Myocyte (in vitro differentiated cells): ENCODE results near the gene TNC. TPM values are rescaled to one million over a fixed set of nuclear protein-coding genes. Genes with fewer than 3 reads are reported as not detected.

ENCODE experiments used
- DNase-seq: peaks from one replicate; pipeline ENCODE4 v3.0.0-alpha.2; 2012; ENCODE audit warnings: low read depth
- total RNA-seq: library from RNA; depleted of rRNA; stranded (reverse); fragments of >200 nt; gene quantifications from 2 replicates; pipeline ENCODE4 v1.2.3, GENCODE V29; 2014

TNC gene
- total RNA-seq, 1 donor from 2014 or later, result 6.0 TPM

DNA sequence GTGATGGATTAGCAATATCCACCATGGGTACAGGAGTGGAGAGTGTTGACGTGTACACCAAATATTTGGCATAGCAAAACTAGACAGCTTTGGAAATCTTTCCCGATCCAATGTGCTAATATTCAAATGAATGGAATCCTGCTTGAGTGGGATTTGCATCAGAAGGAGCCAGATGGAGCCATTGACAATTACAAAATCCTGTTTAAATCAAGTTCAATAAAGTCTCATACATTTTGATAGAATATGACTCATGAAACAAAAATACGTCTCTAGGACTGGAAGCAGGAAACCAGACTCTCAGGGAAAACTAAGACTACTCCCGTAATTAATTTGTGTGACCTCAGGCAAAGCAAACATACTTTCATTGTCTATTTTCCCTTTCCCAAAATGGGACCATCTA, 13.0 kb downstream of the TNC start:
- no peak for DNase-seq

DNA sequence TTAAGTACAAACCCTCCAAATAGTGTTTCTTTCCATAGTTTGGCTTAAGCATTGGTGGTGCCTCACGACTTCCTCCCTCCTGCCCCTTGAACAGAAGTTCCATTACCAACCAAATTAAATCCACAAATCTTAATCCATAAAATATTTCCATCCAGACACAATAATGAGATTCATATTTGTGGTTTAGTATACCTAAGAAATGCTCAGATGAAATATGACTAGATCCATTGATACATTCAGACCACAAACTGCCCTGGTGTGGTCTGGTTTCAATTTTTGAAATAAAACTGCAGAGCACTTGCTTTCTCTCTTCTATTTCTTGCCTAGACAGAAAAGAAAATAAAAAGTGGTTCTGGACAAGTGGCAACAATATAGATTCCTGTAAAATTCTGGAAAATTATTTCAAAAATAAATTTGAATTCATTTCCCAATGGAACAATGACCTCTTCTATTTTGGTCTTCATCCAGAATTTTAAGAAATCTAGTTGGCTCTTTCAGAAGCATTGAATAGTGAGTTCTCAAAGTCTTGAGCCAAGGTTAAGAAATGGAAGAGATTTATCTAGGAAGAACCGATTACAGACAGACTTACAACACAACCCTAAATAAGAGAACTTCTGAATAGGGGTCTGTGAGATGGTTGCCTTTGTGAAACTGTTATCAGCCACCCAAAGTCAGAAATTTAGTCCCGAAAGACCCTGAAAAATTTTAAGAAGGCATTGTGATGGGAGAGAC, 14.0 kb downstream of the TNC start:
- DNase-seq, result no peak

DNA sequence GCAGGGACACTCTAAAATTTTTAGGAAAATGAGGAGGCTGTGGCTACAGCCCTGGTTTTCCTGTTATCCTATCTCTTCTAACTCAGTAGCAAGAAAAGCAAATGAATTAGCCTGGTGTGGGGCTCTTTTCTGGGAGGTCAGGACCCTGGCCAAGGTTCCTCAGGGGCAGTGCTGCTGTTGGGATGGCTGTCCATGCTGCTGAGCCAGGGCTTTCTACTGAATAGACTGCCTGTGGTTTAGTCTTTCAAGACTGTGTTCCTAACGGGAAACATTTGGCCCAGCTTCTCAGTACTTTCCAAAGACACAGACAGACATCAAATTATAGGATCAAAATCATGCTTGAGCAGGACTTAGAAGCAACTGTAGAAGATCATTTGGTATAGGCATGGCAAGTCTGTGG, 18.1 kb downstream of the TNC start:
- peak; percentile 41 for DNase-seq

DNA sequence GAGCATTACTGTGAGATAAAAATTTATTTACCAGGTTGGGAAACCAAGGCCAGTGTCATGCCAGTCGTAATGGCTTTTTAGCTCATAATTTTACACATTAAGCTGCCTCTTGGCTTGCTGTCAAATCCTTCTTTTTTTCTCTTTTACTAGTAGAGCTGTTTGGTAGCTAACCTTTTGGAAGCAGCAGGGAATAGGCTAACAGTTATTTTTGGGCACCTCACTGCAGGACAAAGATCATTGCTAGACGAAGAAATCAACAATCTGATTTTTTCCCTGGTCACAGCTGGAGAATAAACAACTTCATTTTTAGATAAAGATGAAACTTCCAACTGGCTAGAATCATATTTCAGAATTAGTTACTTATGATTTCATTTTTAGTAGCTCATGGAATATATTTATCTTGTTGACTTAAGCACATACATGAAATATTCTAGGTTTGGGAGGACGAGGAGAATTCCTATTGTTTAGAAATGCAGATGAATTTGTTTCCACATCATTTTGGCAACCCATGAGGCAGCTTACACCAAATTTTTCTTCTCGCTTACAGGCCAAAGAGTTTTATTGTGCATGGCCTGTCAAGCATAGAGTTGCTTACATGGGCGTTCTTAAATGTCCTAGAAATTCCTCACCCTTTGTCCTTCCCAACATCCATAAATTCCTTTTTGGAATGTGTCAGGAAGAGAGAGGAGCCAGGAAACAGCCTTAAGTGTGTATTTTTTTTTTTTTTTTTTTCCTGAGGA, 19.6 kb downstream of the TNC start:
- no peak for DNase-seq

DNA sequence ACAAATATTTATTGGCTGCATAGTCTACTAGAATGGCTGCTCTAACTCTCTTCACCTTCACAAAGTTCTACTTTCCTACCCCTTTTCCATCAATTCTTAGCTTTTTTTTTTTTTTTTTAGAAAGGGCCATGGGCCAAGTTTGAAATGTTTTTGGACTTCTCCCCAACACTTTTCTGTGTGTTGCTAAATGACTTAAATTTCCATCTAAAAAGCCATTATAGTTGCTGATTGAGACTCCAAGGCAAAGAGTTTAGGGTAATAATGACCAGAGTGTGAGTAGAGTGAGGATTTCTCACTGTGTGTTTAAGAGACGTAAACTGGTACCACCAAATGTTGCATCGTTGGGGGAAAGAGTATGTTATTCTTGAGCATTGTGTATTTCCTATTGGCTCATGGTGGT, 24.4 kb downstream of the TNC start:
- no peak for DNase-seq

DNA sequence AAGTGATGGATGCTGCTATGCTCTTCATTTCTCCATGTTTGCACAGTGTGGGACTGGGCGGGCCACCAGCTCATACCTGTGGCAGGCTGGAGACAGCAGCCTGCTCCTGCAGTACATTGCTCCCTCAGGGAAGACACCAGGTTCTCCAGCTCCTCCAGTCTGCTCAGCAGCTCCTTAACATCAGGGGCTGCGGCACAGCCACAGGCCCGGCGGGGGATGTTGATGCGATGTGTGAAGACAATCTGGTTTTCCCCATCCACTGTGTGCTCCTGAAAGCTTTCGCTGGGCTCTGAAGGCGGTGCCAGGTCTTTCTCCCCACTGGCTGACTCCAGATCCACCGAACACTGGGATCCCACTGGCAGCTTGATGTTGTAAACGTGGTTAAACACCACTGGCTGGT, 27.5 kb downstream of the TNC start:
- no peak for DNase-seq

DNA sequence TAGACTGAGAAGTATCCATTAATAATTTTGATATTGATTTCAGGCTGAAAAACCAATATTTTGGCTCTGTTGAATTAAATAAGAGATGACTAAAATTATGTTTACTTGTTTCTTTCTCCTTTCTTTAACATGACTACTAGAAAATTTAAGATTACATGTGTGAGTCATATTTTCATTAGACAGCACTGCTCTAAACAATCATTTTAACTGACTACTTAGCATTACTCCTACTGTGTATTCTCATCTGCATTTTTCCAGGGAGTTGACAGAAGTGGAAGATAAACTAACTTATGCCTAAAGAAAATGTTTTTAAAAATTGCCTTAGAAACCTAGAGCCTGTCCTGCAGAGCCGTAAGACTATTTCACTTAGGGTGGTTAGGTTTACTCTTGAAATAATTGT, 29.1 kb downstream of the TNC start:
- no peak for DNase-seq

DNA sequence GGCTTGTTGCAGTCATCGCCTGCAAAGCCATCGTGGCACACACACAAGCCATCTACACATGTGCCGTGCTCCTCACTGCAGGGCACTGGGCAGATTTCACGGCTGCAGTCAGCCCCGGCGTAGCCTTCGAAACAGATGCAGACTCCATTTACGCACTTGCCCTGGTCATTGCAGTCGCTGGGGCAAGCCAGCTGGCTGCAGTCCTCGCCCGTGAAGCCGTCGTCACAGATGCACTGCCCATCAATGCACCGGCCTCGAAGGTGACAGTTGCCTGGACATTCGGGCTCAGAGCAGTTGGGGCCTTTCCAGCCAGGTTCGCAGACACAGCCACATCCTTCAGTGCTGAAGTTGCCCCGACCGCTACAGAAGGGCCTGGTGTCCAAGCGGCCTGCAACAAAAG, 31.1 kb downstream of the TNC start:
- DNase-seq, result no peak

DNA sequence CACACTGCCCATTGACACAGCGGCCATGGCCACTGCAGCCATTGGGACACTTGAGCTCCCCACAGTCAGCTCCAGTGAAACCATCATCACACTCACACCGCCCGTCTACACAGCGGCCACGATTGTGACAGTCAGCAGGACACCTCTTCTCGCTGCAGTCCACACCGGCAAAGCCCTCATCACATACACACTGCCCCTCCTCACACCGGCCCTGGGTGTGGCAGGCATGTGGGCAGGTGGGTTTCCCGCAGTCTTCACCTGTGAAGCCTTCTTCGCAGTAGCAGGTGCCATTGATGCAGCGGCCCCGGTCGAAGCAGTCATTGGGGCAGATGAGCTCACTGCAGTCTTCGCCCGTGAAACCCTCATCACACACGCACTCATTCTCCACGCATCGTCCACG, 31.5 kb downstream of the TNC start:
- no peak for DNase-seq

DNA sequence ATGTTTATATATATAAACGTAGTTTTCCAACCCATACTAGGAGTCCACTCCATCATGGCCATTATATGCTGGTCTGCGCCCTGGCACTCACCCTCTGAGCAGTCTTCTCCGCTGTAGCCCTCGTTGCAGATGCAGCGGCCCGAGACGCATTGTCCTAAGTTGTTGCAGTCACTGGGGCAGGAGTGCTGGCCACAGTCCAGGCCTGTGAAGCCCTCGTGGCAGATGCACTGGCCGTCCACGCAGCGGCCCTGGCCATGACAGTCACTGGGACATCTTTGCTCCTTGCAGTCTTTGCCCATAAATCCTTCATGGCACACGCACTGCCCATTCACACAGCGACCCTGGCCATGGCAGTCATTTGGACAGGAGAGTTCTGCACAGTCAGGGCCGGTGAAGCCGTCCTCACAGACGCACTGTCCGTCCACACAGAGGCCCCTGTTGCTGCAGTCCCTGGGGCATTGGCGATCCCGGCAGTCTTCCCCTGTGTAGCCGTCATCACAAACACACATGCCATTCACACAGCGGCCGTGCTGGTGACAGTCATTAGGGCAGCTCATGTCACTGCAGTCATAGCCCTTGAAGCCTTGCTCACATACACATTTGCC, 32.1 kb downstream of the TNC start:
- DNase-seq, result no peak

DNA sequence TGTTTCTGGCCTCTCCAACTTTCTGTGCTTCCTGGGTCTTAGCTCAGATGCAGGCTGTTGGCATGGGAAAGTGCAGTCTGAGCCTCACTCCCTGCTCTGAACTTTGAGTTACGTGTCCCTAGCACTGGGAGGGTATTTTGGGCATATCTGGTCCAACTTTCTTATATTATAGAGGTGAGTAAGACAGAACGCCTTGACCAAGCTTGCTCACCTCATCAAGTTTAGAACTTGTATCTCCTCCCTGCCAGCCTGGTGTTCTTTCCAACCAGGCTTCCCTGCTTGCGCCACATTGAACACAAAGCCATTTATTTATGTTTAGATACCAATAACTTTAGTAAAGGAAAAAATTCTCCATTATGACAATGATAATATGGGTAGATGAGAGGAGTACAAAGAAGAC, 33.2 kb downstream of the TNC start:
- no peak for DNase-seq

DNA sequence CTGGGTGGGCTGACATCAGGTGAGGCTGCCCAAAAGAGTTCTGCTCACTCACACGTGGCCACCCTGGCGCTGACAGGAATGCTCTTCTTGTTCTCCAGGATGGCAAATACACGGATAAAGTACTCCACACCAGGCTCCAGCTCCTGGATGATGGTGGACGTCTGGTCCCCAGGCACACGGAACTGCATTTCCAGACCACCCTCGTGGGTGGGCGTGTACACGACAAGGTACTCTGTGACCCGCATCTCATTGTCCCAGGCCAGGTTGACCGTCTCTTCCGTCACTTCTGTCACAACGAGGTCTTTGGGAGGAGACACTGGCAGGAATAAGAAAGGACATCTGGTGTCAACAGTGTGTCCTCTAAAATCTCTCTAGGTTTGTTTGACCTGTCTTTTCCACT, 33.8 kb downstream of the TNC start:
- DNase-seq, result no peak

DNA sequence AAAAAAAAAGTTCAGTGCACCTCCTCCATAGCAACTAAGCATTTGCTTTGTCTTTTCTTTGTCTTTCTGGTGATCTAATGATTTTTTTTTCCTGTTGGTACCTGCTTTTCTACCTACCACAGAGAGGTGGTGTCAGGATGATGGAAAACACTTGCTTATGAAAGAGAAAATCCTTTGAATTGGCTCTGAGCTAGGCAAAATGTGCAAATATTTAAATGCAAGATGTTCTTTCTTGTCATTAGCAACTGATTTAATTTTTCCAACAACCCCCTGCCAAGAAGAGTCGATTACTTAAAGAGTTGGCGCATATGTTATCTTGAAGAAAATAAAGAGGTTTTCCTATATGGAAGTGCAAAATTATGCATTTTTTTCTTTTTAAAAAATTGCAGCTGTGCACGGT, 37.7 kb downstream of the TNC start:
- no peak for DNase-seq

DNA sequence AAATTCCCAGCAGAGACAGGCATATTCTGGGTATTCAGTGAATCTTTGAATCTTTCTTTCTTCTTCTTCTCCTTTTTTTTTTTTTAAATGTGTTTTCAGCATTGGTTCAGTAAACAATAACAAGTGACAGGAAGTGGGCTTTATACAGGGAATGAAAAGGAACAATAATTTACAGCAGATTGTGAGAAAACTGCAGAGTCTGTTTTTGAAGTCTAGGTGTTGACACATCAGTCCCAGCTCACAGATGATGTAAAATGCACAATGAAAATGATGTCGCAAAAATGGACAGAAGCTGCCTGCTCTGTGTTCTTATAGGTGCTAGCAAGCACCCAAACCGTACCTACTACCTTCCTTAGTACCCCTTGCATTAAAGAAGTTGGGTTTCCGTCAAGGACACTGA, 38.8 kb downstream of the TNC start:
- DNase-seq, result no peak

DNA sequence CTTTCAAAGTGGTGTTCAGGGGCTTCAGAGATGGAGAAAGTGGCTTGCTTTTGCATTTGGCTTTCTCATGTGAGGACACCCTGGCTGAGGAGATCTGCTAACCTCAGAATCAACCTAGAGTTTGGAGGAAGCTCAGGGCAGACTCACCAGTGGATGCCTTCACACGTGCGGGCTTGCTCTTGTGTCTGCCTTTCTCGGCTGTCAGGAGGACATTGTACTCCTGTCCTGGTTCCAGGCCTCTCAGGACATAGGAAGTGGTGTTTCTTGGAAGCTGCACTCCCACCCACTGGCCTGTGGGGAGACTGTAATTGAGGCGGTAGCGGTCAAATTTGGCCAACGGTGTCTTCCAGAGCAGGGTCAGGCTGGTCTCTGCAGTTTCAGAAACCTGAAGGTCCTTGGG, 44.5 kb downstream of the TNC start:
- no peak for DNase-seq

DNA sequence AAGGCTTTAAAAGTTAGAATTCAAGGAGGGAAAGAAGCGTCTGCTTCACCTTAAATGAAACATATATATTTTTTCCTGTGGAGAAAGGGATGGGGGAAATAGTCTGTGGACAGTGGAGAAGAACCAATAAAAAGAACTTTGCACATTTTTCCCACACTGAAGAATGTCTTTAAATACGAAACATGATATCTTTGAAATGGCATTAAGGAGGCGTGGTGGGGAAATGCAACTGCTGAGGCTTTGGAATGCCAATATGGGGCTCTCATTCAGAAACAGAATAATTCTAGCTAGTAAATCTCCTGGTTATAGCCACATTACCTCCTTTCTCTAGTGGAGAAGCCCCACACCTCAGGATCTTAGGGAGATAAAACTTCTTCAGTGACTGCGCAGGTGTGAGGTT, 46.8 kb downstream of the TNC start:
- DNase-seq, result peak; percentile 9

DNA sequence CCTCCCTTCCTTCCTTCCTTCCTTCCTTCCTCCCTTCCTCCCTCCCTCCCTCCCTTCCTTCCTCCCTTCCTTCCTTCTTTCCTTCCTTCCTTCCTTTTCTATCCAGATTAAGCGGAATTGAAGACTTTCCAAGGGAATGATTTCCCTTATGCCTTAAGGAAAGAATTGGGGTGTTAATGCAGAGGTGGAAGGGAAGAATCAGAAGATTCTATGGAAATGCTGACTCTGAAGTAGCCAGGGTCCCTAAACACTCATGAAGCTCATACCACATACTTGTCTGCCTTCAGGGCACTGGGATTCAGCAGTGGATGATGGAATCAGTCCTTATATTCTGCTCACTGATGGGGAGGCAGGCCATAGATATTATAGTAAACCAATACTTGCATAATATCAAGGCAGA, 48.2 kb downstream of the TNC start:
- no peak for DNase-seq

DNA sequence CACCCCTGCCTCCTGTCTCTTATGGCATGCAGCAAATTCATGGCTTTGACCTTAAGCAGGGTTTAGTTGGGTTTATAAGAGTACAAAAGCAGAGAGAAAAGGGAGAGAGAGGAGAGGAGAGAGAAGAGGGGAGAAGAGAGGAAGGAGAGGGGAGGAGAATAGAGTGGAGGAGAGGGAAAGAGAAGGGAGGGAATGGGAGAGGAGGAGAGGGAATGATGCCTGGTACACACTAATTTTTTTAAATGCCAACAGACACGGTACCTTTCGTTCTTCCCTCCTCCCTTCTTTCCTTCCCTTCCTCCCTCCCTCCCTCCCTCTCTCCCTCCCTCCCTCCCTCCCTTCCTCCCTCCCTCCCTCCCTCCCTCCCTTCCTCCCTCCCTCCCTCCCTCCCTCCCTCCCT, 48.7 kb downstream of the TNC start:
- no peak for DNase-seq

DNA sequence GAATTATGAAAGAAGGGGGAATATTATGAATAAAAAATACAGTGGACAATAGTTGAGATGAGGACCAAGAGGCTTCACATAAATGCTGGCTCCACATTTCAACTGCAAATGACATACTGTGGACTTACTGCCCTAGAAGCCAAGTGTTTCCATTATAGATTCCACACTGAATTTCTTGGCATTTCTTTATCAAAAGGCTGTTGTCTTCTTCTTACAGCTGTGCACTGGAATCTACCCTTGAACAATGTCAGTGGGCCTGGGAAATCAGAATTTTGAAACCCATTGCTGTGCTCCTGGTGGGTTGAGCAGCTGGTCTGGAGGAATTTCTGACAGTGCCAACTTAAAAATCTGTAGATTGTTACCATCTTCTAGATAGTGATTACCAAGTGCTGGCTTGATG, 49.9 kb downstream of the TNC start:
- no peak for DNase-seq

DNA sequence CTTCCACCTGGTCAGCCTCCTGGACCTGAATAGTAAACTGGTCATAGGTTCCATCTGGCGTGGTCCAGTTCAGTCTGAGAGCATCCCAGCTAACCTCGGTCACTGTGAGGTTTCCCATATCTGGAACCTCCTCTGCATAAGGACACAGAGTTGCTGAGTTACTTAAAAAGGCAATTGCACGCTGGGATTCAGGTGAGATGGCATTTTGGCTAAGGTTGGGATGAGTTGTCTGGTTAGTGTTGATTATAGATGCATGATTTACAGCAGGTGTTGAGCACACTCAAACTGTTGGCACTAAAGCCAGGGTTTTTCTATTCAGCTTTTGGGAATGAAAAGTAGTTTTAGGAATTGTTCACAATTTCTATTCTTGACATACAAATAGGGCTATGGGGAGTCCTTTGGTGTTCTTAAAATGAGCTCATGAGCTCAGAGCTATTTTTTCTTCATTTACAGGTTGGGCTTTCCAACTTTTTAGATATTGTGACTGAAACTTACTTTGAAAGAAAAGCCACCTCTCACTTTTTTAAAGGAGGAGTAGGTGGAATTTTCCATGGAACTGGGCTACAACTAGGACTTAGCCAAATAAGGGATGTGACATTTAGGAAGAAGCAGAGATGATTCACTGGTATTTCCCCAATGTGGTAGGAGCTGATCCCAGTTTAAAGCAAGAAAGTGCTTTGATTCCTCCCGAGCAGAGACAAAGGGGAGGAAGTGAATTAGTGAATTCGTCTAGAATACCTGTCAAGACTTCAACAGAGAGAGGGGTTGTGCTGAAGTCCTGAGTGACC, 54.7 kb downstream of the TNC start:
- peak; percentile 43 for DNase-seq

DNA sequence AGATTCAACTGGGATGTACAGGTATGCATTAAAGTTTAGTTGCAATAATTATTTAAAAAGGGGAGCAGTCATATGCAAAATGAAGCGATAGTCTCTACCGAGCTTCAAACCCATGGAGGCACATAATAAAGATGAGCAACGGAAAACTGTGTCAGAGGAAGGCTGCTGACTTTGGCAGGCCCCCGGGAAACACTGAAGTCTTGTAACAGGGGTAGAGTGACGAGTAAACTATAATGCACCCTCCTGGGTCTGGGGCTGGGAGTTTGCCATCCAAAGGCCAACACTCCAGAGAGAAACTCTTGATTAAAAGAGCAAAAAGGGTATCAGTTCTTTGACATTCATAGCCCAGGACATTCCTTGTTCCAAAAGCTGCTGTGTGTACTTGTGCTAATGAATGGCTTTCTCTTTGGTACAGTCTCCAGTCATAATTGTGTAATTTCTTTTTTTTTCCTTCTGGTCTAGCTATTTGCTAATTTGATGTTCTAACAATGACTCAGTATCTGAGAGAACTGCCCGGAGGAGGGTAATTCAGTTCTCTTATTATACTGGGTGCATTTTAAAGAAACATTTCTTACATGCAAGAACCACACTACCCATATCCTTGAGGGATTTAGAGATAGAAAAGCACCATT, 59.2 kb downstream of the TNC start:
- DNase-seq, result no peak
